Heart left ventricle (tissue), 16 donors: ENCODE results near the gene PIP4K2C. TPM values are rescaled to one million over a fixed set of nuclear protein-coding genes. Genes with fewer than 3 reads are reported as not detected.
A peak's percentile ranks its signal among the peaks of the same experiment; 100 is the strongest.

Experiments used
- ATAC-seq, 4 donors: fragments of 200-7000 bp; cut with Tn5 transposase; one replicate each; pipeline ENCODE4 v1.9.1; 2020 to 2022; ENCODE audit warnings: moderate library complexity in 4 of 4, mild to moderate bottlenecking in 3 of 4, moderate number of reproducible peaks in 1 of 4
- DNase-seq, 5 donors: peaks; one replicate each; pipeline ENCODE4 v3.0.0-alpha.2; 2020
- H3K27ac ChIP-seq, 12 donors: fragments of 200-600 bp; sonication (generic) in 4 of 12; one replicate each; pipeline versions ENCODE4 v1.5.0 to v1.8.0; 2016 to 2022; ENCODE audit warnings: mild to moderate bottlenecking in 2 of 12
- H3K27me3 ChIP-seq, 9 donors: fragments of 200-600 bp; sonication (generic) in 2 of 9; one replicate each; pipeline versions ENCODE4 v1.5.1 to v1.8.0; 2016 to 2022; ENCODE audit warnings: mild to moderate bottlenecking in 3 of 9
- H3K36me3 ChIP-seq, 9 donors: fragments of 200-600 bp; sonication (generic) in 2 of 9; one replicate each; pipeline versions ENCODE4 v1.5.0 to v1.8.0; 2018 to 2022; ENCODE audit warnings: mild to moderate bottlenecking in 2 of 9
- H3K4me1 ChIP-seq, 12 donors: fragments of 200-600 bp; sonication (generic) in 4 of 12; one replicate each; pipeline versions ENCODE4 v1.5.0 to v1.8.0; 2016 to 2022; ENCODE audit warnings: mild to moderate bottlenecking in 3 of 12
- H3K4me3 ChIP-seq, 12 donors: fragments of 200-600 bp; sonication (generic) in 4 of 12; one replicate each; pipeline versions ENCODE4 v1.5.0 to v1.8.0; 2017 to 2022; ENCODE audit warnings: mild to moderate bottlenecking in 9 of 12, moderate library complexity in 4 of 12
- H3K9me3 ChIP-seq, 12 donors: fragments of 200-600 bp; sonication (generic) in 4 of 12; one replicate each; pipeline versions ENCODE4 v1.5.0 to v1.8.0; 2016 to 2022; ENCODE audit warnings: mild to moderate bottlenecking in 1 of 12
- CTCF ChIP-seq, 12 donors: fragments of 200-600 bp; sonication (generic) in 4 of 12; IDR thresholded peaks; one replicate each; pipeline versions ENCODE4 v1.5.0 to v1.8.0; 2018 to 2022; ENCODE audit warnings: antibody characterized with exemption in 12 of 12, mild to moderate bottlenecking in 5 of 12
- POLR2A ChIP-seq, 2 donors: fragments of 450-650 bp; IDR thresholded peaks; one replicate each; pipeline ENCODE4 v1.6.1; 2017; ENCODE audit warnings: antibody characterized with exemption in 2 of 2, mild to moderate bottlenecking in 2 of 2, moderate library complexity in 2 of 2
- WGBS, 4 donors: extraction: QIAGEN DNeasy Blood & Tissue Kit in 2 of 4; methylation state at CpG; one replicate each; pipeline versions ENCODE4 v1.1.5 to v1.1.7; 2013 to 2018; 5-methylcytosine and 5-hydroxymethylcytosine counted together
- intact Hi-C, 10 donors: fragments of 100-400 bp; cut with DNase I; formaldehyde crosslinking; loops; one replicate each; pipeline versions ENCODE4 v1.11.1 to v1.14.2; 2022
- polyA plus RNA-seq, 2 donors: library from polyadenylated mRNA; stranded (reverse); fragments of 200-250 nt; gene quantifications; one replicate each; pipeline ENCODE4 v1.2.3, GENCODE V29; 2013
- total RNA-seq, 9 donors: library from RNA; depleted of rRNA in 2 of 9; stranded (reverse); fragments of >200 nt in 2 of 9; fragmentation: NEBNext Ultra II Directional in 3 of 9; extraction: Animal tissue kit (Norgen Biotek cat#: 25700) in 3 of 9; gene quantifications; one replicate each; pipeline versions ENCODE4 v1.1.0 to v1.2.4, GENCODE V29; 2016 to 2023
- donor health status: ischemic (EF 13 %, LVEDD 7.1; RV severe dilation, severe dysfunction).
- donor health status: healthy with polysubstance abuse.
- donor health status: DM: no; HTN: yes; CAD: no.
- donor health status: DM: no; HTN: no; CAD: no.
- donor health status: ischemic (EF 25% LVEDD 6.9; RV normal size, moderate dysfunction).
- donor health status: ischemic (EF 25% LVEDD 5.7; RV mildly dilated, moderate dysfunction).
- donor health status: healthy.
- donor health status: DM: yes; HTN: yes; CAD: no.
- donor health status: ischemic (EF 35%, LVEDD 5.7; RV mildly dilated, moderate dysfunction).
- donor health status: nonischemic (EF 11% LVEDD 7.7; RV severe dilation, severe dysfunction).
- donor health status: DM: yes; HTN: yes; CAD: no.
- donor health status: PGD.
- donor health status: ischemic (EF 29% LVEDD 5.4; RV normal size, mild dysfunction).
- donor health status: nonischemic (EF 23%, LVEDD 6.1; RV moderate dilation, normal function).

The PIP4K2C gene
- total and polyA plus RNA-seq, 11 donors, result 4.6 to 31.0 (median 17.0) TPM

- peak overlapping the region; percentile 59 to 83 (median 70) for H3K4me3 ChIP-seq
- WGBS, 4 donors, result 1 to 2% (median 2%) methylated on average over 21 to 29 of the region's 29 CpGs
- peaks cover 0 to 78% (median 22%) of the 10 kb centered on the region in 12 donors for H3K4me1 ChIP-seq
- H3K27me3 ChIP-seq, result peaks cover 0 to 25% (median 0%) of the 10 kb centered on the region in 9 donors
- TF ChIP-seq CTCF (IDR thresholded peaks at IDR 0.05) (no peak), POLR2A (IDR thresholded peaks at IDR 0.05) (no peak)
- ATAC-seq (peak in 3 of 4 donors; percentile 10 to 50 (median 42)), DNase-seq (peak; percentile 70 to 87 (median 73))
- peaks cover 0 to 40% (median 18%) of the 10 kb centered on the region in 9 donors for H3K36me3 ChIP-seq
- peak overlapping the region; percentile 43 to 96 (median 85) for H3K27ac ChIP-seq
- no peaks in the 10 kb centered on the region for H3K9me3 ChIP-seq
- intact Hi-C loops, result no loop called here
Measured at GRCh38 chr12:57610554-57611107, 19.6 kb downstream of the PIP4K2C start.

GRCh38 chr12:57611108-57611826 is 20.3 kb downstream of the PIP4K2C start, which contains the start of gene ARHGEF25:
Gene ARHGEF25 (plus strand): TSS chr12:57611435. CDS start chr12:57611895, 460 bp downstream.
- H3K36me3 ChIP-seq, result peaks cover 0 to 47% (median 18%) of the 10 kb centered on the region in 9 donors
- peak; percentile 49 to 90 (median 88) for ATAC-seq

GRCh38 chr12:57611827-57612710 is 21.1 kb downstream of the PIP4K2C start:
- Histone ChIP-seq H3K27me3 (peaks cover 0 to 25% (median 0%) of the 10 kb centered on the region in 9 donors), H3K27ac (peak overlapping the region; percentile 43 to 96 (median 85)), H3K36me3 (peaks cover 0 to 43% (median 16%) of the 10 kb centered on the region in 9 donors), H3K4me1 (peaks cover 0 to 77% (median 21%) of the 10 kb centered on the region in 12 donors), H3K4me3 (peak overlapping the region; percentile 59 to 83 (median 70)), H3K9me3 (no peaks in the 10 kb centered on the region)
- no peak for TF ChIP-seq POLR2A (IDR thresholded peaks at IDR 0.05)
- no peak for TF ChIP-seq CTCF (IDR thresholded peaks at IDR 0.05)
- DNase-seq (no peak), ATAC-seq (no peak)
- intact Hi-C loops, result no loop called here
- WGBS, 4 donors, result 10 to 53% (median 14%) methylated on average over 4 to 23 of the region's 23 CpGs

More at GRCh38 chr12:57611108-57611826, 20.3 kb downstream of the PIP4K2C start, which contains the start of gene ARHGEF25:
- Histone ChIP-seq H3K27ac (peak within 1 kb of the TSS; percentile 43 to 96 (median 85)), H3K27me3 (peaks cover 0 to 25% (median 0%) of the 10 kb centered on the region in 9 donors), H3K9me3 (no peaks in the 10 kb centered on the region), H3K4me3 (peak within 1 kb of the TSS; percentile 59 to 83 (median 70)), H3K4me1 (peaks cover 0 to 77% (median 21%) of the 10 kb centered on the region in 12 donors)
- intact Hi-C loops, result no loop called here
- WGBS, 4 donors, result 0 to 2% (median 1%) methylated on average over 19 to 55 of the region's 55 CpGs
- TF ChIP-seq POLR2A (IDR thresholded peaks at IDR 0.05) (peak in 1 of 2 donors; percentile 89), CTCF (IDR thresholded peaks at IDR 0.05) (no peak)
- DNase-seq, result peak; percentile 87 to 91 (median 88)
